Renal cortex interstitium (tissue), 11 donors: ENCODE results near the gene TCF15. TPM values are rescaled to one million over a fixed set of nuclear protein-coding genes. Genes with fewer than 3 reads are reported as not detected.
"Not testable (repeated sequence)": the region's sequence is repeated elsewhere in the genome, so short reads cannot be mapped to it uniquely, and the experiment has no call there.

Source experiments
- DNase-seq, 11 donors: peaks; one replicate each; pipeline ENCODE4 v3.0.0-alpha.2; 2013; ENCODE audit warnings: low read depth in 9 of 11, low spot score in 4 of 11; ENCODE audit errors: extremely low read depth in 1 of 11
- polyA plus RNA-seq, 3 donors: library from polyadenylated mRNA; unstranded; fragments of 120-200 nt; gene quantifications; one replicate each; pipeline ENCODE4 v1.2.1, GENCODE V29; 2013; ENCODE audit not compliant: insufficient read length in 3 of 3

TCF15 gene
- polyA plus RNA-seq, 3 donors = 1.3 to 1.9 (median 1.3) TPM

DNA sequence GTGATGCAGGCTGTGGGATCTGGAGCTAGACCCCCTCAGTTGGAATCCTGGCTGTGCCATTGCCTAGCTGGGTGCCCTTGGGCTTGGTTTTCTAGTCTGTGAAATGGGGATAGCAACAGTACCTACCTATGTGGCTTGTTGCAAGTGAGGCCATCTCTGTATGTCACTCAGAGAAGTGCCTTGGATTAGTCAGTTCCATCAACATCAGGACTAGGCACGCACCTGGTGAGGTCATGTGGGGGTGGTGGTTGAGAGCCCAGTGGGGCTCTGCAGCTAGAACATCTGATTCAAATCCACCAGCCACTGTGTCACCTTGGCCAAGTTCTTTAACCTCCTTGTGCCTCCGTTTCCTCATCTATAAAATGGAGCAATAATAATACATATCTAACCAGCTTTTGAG lies 12.5 kb downstream of the TCF15 start:
- no peak for DNase-seq

GRCh38 chr20:595330-596308 lies 14.5 kb downstream of the TCF15 start:
- DNase-seq = peak in 2 of 11 donors; percentile 45 to 50

GRCh38 chr20:592506-592905 lies 17.6 kb downstream of the TCF15 start:
- no peak for DNase-seq

- DNase-seq = no peak
Measured at GRCh38 chr20:591941-592340, 18.2 kb downstream of the TCF15 start.

GRCh38 chr20:588932-589672 lies 21.0 kb downstream of the TCF15 start:
- no peak for DNase-seq

DNA sequence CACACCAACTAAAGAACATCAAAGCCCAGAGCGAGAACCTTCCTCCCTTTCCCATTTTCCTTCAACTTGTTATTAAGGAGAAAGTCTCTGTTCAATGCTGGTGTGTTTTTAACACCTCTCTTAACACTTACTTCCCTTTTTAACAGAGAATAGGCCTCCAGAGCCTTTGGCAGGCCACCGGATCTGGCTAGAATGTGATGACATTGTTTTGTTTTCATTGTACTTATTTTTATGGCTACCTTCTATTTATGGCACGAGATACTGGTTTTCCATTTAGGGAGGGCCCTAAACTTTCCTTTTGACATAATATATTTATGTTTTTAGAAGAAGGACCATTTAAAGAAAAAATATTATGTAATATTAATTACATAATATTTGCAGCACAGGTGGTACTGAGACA lies 21.6 kb downstream of the TCF15 start:
- DNase-seq = no peak

DNA sequence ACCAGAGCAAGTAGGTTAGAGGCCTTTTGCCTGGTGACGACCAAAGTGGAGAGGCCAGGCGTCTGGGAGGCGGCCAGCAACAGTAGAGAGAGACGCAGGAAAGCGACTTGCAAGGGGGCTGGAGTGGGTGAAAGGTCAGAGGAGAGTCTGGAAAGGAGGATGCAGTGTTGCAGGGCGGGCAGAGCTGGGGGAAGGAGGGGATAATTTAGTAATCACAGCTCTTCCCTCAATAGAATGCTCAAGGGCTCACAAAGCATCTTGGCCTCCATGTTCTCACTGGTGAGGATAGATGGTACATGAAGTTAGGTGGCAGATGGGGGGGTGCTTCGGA lies 25.2 kb downstream of the TCF15 start:
- DNase-seq = no peak

DNA sequence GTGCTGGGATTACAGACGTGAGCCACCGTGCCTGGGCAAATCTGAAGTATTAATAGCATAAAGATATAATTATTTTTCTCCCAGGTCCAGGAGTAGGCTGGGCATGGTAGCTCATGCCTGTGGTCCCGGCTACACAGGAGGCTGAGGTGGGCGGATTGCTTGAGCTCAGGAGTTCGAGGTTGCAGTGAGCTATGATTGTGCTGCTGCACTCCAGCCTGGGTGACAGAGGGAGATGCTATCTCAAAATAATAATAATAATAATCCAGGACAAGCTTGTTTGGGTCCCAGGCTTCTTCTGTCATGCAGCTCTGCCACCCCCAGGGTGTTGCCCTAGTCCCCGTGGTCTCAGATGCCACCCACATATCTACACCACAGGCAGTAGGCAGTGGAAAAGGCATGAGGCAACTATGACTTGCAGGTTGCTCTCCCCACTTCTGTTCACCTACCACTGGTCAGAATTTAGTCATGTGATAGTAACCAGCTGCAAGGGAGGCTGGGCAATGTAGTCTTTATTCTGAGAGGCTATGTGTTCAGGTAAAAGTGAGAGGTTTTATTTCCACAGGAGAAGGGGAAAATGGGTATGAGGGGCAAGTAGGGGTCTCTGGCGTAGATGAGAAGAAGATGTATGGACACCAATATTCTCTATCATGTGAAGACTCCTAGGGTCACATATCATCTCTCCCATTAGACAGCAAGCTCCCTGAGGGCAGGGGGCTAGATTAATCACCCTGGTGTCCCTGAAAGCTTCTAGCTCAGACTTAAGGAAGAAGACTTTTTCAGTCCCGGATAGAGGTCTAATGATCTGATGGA lies 25.7 kb downstream of the TCF15 start:
- DNase-seq = no peak

DNA sequence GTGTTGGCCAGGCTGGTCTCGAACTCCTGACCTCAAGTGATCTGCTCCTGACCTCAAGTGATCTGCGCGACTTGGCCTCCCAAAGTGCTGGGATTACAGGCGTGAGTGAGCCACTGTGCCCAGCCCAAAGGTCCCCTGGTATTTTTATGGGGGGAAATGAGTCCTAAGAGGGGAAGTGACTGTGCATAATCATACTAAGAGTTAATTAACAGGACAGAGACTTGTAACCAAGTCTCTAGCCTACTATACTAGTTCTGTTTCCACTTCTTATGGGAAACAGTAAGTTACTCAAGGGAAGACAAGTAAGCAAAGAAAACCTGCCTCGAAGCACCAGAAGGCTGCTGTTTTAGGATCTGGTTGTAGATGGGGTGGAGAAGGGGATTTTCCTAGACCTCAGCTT lies 27.9 kb downstream of the TCF15 start:
- DNase-seq = no peak

GRCh38 chr20:578940-579690 lies 31.0 kb downstream of the TCF15 start:
- not testable (repeated sequence) for DNase-seq

GRCh38 chr20:577167-577791 lies 32.8 kb downstream of the TCF15 start:
- no peak for DNase-seq

GRCh38 chr20:576156-576555 lies 34.0 kb downstream of the TCF15 start:
- no peak for DNase-seq

DNA sequence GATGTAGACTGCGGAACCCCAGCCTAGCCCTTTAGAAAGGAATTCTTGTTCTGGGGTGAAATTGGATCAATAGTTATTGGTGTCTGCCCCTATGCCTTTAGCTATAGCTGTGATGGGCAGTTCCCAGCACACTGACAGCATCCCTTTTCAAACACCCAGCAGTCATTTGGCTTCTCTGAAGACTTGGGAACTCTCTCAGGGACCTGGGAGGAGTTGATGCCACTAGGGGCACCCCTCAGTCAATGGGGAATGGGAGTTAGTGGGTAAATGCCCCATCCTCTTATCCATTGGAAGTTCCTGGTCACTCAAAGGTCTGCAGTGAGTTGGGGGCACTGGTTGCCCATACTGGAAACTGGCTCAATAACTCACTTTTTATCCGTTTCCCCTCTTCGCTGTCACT lies 34.9 kb downstream of the TCF15 start:
- no peak for DNase-seq

GRCh38 chr20:574297-574942 lies 35.7 kb downstream of the TCF15 start:
- no peak for DNase-seq

GRCh38 chr20:573414-574296 lies 36.5 kb downstream of the TCF15 start:
- no peak for DNase-seq

DNA sequence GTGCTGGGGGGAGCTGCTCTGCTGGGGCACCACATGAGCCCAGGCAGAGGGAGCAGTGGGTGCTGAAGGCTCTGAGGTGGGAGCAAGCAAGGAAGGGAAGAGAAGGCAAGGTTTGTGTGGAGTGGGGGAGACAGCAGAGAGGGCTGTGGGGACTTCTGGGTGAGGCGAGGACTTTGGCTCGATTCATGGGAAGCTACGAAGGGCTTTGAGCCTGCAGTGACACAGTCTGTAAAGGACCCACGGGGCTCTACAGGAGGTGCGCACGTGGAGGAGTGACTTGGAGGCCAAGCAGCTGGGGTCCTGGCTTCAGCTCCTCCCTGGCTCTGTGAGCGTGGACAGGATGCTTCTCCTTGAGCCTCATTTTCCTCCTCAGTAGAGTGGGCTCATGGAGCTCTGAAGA lies 37.4 kb downstream of the TCF15 start:
- no peak for DNase-seq
